Limb (tissue), 2 donors: ENCODE measurements around the gene COMT.
A peak's percentile ranks its signal among the peaks of the same experiment; 100 is the strongest.
"Not testable (repeated sequence)": the region's sequence is repeated elsewhere in the genome, so short reads cannot be mapped to it uniquely, and the experiment has no call there.

Experiments used
- DNase-seq, 2 donors: peaks; one replicate each; pipeline ENCODE4 v3.0.0-alpha.2; 2016; ENCODE audit errors: extremely low spot score in 2 of 2

The COMT gene

DNA sequence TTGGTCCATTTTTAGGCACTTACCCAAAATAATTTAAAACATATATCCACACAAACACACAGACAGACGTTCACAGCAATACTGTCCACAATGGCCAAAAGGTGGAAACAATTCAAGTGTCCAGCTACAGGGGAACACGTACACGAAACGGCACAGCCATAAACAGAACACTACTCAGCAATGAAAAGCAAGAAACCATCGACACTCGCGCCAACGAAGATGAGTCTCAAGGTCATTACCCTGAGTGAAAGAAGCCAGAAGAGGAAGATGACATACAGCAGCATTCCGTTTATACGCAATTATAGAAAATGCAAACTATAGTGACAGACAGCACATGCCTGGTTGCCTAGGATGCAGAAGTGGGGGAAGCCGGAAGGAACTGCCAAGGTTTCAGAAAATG is 13.4 kb upstream of the COMT start:
- DNase-seq: no peak

DNA sequence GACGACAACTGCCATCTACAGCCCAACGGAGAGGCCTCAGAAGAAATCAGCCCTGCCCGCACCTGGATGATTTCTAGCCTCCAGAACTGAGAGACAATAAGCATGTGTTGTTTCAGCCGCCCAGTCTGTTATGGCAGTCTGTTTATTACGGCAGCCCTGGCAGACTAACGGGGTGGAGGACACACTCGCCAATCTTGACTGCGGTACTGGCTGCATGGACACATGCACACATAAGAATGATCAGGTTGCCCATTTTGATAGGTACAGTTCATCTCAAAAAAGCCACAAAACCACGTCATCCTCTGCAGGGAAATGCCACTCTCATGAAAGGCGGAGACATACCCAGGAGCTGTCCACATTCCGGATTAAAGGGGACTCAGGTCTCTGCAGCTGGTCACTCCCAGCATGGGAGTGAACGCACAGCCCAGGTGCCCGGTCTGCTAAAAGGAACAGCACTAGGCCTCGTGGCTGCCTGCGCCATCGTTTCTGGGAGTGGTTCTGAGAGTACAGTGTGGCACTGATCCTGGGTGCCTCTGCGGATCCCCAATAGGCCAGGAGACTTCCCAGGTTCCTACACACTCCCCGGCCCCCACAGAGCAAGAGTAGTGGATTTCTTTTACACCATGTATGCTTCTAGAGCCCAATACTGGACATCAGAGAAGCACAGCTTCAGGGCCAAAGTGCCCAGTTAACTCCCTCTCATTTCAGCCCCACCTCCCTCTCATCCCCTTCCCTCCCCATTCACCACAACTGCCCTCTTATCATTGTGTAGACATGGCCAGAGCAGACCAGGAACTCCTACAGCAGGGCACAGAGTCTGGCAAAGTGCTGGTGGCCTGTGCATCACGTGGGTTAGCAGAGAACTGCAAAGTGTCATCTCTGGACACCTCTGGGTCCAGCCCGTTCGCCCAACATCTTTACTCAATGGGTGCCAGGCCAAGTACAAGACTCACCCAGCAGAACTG is 11.7 kb upstream of the COMT start:
- no peak for DNase-seq

- DNase-seq: no peak
Measured at GRCh38 chr22:19930551-19931486, 10.8 kb upstream of the COMT start.

DNA sequence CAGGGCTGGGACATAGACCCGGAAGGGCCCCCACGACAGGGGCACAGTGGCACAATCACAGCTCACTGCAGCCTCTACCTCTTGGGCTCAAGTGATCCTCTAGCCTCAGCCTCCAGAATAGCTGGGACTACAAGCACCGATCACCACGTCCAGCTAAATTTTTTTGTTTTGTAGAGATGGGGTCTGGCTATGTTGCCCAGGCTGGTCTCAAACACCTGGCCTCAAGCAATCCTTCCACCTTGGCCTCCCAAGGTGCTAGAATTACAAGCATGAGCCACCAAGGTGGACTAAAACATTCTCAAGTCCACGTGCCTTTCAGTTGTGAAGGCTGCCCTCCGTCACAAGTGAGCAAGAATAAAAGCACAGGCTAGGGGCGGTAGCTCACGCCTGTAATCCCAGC is 10.1 kb upstream of the COMT start:
- no peak for DNase-seq

DNA sequence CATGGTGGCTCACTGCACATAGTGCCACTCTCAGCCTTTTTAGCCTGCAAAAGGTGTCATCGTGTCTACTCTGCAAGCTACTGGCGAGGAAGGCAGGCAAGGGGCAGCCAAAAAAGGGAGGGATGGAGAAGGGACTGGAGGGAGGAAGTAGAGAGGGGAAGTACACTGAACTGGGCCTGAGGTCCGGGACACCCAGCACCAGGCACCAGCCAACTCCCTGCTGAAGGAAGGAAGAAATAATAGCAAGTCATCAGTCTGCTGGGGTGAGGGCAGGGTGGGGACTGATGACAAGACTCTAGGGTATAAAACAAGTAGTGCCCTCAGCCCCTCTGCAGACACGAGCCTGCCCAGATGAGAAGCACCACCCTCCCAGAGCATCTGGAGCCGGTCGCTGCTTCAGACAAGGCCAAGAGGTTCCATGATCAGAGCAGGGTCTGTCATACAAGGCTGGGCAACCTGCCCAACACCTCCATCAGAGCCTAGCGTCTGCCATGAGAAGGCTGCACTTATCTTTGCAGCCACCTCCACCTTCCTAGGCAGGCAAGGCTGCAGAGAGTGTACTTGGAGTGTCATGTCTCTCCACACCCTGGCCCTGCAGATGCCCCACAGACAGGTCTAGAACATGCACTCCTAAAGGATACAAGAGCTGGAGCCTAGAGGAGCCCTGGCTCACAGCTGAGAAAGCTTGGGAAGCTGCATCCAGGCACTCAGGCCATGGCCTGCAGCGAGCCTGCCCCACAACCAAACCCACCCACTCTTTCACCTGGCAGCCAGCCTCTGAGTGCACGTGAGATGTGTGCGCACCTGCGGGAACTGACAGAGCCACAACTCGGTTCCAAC is 9.0 kb upstream of the COMT start:
- no peak for DNase-seq

DNA sequence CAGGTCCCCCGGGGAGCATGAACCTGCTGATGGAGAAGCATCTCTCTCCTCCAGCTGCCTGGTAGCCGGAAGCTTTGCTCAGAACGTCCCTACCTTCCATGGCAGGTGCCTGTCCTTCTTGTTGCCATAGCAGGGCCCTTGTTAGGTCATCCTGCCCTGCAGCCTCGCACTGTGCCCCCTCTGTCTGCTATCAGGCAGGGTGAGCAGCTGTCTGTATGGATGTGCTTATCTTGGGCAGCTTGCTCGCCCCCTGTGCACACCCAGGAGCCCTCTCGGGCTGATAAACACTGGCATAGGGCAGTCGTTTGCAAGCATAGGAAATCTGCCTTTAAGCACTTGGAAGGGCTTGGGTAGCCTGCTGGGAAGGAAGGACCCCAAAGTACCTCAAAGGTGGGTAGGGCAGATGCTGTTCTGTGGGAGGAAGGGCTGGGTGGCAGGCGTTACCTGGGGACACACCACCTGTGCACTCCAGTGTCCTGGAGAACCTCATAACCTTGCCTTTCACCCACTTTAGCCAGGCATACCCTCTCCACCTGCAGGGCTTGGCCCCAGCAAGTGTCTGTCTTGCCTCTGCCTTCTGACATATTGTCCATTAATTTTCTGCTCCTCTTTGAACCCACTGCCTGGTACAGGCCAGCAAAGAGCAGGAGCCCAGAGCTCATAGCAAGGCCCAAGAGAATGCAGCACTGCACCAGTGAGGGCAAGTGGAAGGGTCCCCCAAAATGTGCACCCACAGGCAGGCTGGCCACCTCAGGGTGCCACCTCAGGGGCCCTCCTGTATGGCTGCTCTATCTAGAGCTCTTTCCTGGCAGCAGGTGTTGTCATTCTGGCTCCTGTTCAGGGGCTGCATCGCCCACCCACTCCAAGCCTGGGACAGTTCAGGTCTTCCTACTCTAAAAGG is 8.0 kb upstream of the COMT start:
- no peak for DNase-seq

GRCh38 chr22:19935123-19935718 is 6.4 kb upstream of the COMT start:
- DNase-seq: not testable (repeated sequence)

DNA sequence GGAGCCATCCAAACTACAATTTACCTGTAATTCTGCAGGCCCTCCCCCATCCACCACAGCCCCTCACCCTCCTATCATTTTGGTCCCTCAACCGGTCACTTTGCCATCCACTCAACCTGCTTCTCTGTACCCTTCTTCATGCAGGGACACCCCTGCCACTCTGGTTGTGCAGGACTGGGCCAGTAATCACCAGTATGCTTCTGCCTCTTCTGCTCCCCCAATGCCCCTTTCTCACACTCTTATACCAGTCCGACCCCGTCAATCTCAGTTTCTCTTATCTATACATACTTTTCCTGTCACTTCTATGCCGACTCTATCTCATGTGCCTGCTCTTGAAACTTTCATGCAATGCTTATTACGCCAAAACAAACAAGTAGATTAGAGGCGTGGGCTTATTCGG is 5.1 kb upstream of the COMT start:
- no peak for DNase-seq

DNA sequence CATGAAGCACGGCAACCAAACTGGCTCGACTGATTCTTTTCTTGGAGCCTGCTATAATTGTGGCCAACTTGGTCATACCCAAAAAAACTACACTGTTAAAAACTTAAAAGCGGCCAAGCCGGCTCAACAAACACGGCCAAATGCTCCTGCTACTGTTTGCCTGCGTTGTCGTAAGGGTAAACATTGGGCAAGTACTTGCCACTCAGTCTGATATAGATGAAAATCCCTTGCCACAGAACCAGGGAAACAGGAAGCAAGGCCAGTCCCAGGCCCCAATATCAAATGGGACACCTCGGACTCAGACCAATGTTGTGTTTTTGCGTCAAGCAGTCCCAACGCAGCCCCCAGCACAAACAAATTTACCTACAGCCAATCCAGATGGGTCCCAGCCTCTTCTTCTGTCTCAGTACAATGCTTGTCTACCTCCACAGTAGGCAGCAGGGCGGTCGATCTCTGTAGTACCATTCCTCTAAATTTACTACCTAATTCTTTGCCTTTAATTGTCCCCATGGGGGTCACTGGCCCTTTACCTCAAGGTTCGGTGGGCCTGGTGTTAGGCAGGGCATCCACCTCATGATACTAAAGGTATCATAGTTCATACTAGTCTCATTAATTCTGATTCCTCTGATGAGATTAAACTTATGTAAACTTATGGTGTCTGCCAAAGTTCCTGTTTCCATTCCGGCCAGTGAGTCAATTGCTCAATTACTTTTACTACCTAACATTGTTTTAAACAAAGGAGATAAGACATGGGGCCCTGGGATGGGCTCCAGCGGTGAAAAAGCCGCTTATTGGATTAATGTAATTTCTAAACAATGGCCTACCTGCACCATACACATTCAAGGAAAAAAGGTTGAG is 3.7 kb upstream of the COMT start:
- no peak for DNase-seq

DNA sequence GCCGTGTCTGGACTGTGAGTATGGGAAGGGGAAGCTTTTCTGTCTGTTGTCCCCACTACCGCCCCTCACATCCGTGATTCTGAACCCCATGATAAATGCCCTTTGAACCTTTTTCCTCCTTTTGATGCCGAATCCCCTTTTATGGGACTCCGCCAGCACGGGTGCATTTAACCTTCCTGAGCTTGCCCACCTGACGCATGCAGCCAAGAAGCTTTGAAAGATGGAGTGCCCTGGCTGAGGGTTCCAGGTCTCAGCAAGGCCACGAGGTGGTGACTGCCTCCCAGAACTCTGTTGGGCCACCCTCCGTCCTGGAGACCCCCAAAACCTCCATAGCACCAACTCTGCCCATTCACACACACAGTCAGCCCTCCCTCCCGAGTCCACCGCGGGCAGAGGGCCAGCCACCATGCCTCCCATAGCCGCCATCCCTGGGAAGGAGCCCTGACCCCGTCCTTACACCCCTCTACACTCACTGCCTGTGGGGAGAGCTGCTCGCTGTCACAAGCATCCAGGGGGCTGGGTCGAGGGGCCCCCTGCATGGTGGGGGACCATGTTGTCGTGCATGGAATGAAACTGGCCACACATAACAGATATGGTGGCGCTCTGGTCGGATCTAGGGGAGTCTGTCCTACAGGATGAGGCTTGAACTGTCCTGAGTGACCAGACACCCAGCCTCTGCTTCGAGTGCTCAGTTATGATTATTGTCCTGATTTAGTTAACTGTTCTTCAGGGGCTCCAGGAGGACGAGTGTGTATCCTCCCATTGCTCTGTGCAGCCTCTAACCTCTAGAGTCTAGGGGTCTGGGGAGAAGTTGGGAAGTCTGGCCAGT is 822 bp upstream of the COMT start:
- no peak for DNase-seq

DNA sequence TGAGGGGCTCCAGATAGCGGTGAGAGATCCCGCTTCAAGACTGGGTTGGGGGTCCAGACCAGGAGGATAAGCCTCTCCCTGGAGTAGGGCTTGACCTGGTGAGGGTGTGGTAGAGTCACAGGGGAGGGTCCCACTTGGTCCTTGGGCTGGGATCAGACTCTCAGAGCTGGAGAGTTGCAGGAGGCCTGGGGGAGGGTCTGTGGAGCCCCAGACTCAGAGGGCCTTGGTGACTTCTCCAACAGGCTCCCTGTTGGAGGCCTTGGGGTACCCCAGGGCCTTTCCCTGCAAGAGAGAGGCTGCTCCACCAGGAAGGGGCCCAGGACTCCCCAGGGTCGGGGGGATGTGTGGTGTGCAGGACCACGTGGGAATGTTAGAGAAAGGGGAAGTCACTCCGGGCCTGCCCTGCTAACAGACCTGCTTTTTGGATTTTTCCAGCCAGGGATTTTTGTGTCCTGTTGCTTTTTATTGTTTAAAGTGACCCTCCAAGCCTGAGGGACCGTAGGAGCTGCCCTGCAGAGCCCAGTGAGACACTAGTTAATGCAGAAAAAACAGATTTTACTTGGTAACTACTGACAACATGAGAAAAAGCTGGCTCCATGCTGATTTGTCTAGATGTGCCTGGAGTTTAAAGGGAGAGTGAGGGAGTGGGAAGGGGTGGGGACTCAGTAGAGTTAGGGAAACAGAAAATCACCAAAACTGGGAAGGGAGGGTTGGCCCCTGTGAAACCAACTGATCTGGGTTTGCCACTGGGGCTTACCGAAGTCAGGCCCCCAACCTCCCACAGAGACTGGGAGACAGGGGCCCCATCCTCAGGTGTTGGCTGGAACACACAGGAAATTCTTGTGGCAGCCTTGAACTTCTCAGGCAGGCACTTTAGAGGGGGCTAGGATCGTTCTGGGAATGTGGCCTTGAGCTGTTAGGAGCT is 847 bp downstream of the COMT start:
- DNase-seq: peak; percentile 61 to 63

- peak in 1 of 2 donors; percentile 68 for DNase-seq
Measured at GRCh38 chr22:19943082-19944026, 1.8 kb downstream of the COMT start.

DNA sequence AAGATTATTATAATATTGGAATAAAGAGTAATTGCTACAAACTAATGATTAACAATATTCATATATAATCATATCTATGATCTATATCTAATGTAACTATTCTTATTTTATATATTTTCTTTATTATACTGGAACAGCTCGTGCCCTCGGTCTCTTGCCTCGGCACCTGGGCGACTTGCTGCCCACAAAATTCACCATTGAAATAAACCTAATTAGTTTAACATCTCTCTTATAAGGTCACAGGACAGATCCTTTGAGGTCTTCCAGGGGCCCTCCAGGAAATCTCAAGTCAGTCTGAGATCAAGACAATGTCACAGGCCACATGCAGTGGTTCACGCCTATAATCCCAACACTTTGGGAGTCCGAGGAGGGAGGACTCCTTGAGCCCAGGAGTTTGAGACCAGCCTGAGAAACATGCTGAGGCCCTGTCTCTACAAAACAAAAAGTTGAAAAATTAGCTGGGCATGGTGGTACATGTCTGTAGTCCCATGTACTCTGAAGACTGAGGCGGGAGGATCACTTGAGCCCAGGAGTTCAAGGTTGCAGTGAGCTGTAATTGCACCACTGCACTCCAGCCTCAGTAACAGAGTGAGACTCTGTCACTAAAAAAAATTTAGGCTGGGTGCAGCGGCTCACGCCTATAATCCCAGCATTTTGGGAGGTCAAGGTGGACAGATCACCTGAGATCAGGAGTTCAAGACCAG is 6.6 kb downstream of the COMT start:
- no peak for DNase-seq

GRCh38 chr22:19951346-19951745 is 9.8 kb downstream of the COMT start:
- no peak for DNase-seq
